HL-60/S4 treated with phorbol 12-myristate 13-acetate at 8.2 ng/mL for 4 days and 3 days (cell line): ENCODE measurements around the gene PCDH15.
"Not testable (repeated sequence)": the region's sequence is repeated elsewhere in the genome, so short reads cannot be mapped to it uniquely, and the experiment has no call there.

Source experiments
- in situ Hi-C: fragments of 300-500 bp; cut with MboI; formaldehyde crosslinking; loops from 2 replicates; pipeline ENCODE4 v1.15.0; 2022; ENCODE audit warnings: low sequenced_read_pairs

PCDH15 gene

DNA sequence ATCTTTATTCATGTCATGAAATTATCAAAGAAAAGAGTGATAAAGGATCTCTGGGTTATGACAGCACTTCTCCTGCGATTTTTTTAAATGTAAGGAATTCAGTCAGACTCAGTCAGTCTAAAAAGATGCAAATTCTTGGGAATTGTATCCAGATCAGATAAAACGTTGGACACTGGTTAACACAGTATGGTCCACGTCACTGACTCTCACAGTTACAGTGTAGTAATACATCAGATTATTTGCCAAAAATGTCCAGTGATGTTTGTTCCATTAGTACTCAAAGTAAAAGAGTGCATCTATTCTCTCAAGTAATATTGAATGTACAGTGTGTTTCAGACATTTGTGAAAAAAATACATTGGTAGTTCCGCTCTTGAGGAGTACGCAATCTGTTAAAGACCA, 224.5 kb downstream of the PCDH15 start:
- in situ Hi-C loops = no loop called here

DNA sequence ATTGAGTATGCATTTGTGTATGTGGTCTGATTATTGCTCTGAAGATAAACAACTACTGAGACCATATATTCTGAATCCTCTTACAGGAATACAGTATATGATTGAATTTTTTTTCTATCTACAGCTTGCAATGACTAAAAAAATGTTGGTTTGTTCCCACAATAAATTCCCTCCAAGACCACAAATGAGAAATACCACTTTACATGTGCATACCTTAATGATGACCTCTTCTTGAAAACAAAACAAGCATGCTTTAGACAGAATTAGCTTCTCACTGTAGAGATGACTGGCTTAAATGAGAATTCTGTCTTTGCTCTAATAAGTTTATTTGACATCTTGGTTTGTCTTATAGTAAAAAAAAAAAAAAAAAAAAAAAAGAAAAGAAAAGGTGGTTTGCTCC, 241.5 kb downstream of the PCDH15 start:
- in situ Hi-C loops = no loop called here

DNA sequence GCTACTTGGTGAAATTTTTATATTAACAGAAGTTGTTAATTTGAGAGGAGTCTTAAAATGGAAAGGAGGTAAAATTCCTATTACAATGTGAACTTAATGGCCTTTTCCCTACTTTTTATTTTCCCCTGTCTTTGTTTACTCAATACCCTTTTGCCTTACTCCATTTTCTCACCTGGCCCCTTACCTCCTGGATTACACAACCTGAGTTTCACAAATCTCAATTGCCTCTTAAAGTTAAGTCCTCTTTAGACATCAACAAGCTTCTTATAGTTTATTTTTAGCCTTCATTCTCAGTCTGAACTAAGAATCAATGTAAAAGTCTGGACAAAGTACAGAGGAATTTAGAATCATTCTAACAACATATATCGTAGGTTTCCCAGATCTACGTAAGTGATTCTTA, 247.0 kb downstream of the PCDH15 start:
- in situ Hi-C loops = no loop called here

DNA sequence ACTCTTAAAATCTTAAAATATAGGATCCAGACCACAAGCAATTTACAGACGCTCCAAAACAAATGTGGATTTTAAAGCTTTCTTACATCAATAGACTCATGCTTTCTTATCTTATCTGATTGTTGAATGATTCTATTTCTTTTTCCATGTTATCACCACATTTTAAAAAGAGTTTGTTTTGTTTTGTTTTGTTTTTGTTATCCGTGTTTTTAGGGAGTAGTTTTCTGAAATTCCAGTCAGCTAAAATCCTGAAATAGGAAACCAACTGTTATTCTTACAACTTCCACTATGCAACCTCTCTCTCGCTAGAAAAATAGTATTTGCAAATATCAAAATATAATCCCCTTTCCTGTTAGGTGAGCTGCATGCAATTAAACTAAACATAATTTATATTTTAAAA, 251.0 kb downstream of the PCDH15 start:
- in situ Hi-C loops = no loop called here

DNA sequence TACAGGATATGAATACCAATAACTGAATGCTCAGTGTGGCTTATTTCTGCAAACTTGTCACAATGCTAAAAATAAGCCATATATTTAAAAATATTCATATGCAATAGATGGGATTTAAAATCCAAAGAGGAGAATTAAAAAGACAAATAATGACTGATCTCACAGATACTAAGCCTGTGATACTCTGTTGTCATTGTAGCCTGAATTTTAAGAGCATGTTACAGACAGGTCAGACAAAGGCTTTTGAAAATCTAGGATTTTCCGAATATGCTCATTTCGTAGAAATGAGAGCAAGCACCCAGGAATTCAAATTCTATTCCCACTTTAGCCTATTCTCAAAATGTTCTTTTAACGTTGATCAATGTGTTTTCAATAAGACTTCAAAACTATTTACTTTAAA, 269.7 kb downstream of the PCDH15 start:
- in situ Hi-C loops = no loop called here

DNA sequence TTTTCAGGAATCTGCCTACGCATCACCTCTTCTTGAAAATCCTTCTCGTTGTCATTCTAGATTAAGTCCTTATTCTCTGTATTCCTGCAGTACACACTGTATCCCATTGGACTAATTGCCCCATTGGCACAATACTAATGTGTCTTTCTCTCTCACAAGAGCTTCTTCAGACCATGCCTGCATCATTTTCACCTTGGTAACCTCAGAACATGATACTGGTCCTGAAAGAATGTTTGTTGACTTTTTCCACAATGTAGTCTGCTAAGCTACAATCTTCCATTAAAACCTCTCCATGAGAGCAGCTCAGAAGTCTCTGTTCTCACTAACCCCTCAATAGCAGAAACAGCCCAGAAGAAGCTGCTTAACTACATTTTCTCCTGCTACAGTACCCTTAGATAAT, 270.7 kb downstream of the PCDH15 start:
- in situ Hi-C loops = no loop called here

DNA sequence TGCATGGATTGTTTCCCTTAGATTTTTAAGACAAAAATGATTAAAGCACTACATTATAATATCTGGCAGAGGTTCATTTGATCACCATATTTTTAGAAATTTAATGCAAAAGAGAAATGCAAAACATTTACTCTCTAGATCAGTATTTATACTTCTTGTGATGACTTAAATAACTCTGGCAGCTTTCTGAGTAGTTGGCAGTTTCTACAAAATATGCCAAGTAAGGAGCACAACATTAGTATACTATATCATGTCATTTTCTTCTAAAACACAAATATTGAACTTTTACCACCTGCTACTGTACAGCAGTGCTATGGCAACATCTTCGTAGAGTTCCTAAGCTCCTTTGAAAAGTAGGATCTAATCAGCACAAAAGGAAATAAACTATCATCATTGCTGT, 275.2 kb downstream of the PCDH15 start:
- in situ Hi-C loops = no loop called here

DNA sequence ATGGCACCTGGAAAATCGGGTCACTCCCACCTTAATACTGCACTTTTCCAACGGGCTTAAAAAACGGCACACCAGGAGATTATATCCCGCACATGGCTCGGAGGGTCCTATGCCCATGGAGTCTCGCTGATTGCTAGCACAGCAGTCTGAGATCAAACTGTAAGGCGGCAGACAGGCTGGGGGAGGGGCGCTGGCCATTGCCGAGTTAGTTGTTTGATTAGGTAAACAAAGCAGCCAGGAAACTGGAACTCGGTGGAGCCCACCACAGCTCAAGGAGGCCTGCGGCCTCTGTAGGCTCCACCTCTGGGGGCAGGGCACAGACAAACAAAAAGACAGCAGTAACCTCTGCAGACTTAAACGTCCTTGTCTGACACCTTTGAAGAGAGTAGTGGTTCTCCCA, 285.8 kb downstream of the PCDH15 start:
- in situ Hi-C loops = not testable (repeated sequence)

DNA sequence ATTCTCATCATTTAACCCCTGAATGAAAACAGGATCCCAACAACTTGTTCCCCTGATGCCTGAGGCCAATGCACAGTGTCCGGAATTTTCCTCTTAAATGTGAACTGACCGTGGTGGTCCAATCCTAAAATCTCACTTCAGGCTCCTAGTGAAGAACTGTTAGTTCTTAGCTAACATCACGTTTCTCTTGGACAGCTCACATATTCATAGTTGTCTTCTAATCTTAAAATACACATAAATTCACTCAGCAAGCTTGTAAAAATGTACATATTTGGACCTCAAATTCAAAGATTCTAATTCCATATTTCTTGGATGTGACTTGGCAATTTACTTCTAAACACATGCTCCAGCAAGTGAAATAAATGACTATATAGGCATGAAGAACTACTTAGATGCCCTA, 297.2 kb downstream of the PCDH15 start:
- in situ Hi-C loops = no loop called here

DNA sequence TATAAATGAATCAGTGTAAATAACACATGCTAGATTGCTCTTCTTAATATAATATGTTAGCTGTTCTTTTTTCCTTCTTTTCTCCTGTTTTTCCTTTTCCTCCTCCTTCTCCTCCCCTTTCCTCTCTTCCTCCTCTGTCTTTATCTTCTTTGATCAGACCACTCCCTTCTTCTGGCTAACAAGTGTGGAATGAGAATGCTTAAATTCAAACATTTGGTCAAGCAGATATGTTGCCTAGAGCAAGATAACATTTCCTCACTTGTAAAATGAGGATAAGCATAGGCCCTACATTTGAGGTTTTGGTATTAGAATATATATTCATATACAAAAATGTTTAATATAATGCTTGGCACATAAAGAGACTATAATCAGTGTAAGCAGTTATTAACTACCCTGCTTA, 299.1 kb downstream of the PCDH15 start:
- in situ Hi-C loops = no loop called here

DNA sequence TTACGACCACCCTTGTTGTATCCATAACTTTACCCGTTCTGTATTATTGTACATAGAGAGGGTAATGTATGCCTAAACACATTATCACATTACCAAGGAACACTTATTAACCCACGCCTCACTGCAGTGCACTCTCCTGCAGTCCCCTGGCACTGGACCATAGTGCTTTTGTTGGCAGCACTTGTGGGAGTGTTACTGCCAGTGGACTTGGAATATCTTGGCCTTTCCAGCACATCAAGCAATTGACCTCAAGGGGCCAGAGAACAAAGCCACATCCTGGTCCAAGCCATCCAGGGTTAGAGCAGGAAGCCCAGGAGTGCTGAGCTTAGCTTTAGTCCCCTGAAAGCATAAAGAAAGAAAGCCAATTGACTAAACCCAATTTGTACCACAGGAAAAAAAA, 304.2 kb downstream of the PCDH15 start:
- in situ Hi-C loops = no loop called here

DNA sequence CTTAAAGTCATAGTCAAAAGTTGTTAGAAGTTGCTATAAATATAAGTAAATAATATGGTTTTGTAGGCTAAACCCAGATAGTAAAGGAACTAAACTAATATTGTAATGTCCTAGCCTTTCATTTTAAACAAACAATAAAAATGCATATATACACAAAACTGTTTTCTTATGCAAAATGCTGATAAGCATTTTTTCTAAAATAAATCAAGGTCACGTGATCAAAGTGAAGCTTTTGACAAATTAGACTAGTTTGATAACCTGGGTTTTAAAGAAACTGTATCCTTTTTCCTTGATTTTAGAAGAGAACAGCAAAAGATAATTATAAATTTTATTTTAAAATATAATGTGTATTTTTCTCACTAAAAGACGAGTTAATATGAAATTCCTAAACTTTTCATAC, 313.3 kb downstream of the PCDH15 start:
- in situ Hi-C loops = no loop called here

DNA sequence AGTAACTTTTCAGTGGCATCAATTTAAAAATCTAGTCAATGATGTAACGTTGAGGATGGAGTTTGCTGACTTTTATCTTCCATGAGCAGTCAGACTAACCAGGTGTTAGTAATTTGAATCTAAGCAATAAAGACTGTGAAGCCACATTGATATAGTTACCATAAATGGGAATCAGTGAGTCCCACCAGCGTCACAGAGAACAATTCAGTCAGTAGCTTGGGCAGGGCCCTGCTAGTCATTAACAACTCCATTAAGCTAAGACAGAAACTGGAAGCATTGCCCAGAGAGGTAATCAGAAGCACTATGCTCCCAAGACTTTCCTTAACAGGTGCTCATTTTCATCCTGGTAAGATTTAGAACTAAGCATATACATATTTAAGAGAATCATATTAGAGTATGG, 315.1 kb downstream of the PCDH15 start:
- in situ Hi-C loops = no loop called here

DNA sequence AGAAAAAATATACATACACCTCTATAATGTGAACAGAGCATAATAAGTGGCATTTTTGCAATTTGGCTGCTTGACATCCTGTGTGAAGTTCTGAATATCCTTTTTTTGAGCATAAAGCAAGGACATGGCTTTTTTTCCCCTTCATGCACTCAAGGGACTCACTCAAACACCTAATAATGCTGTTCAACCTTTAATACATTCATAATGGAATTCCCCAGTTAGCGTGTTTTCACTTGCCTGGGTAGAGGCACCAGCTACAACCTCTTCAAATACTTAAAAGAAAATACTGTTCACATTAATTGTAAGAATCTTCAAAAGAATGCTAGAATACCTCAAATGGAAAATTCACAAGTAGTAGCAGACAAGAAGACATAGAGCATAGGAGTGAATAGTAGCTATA, 316.8 kb downstream of the PCDH15 start:
- in situ Hi-C loops = no loop called here

DNA sequence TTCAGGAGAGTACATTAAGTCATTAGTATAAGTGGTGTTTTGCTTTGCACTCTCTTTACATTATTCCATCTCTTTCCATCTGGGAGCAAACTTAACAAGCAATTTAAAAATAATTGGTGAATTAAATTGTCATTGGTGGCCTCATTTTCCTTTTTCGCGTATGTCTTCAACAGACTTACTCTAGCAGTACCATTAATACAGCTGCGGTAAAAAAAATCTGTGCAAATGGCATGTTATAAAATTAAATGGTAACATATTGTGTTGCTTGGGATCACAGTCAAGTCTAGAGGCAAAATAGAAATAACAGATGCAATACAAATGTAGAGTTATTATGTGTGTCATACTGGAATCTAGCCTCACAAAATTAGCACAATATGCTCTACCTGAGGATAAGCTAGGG, 322.4 kb downstream of the PCDH15 start:
- in situ Hi-C loops = no loop called here

DNA sequence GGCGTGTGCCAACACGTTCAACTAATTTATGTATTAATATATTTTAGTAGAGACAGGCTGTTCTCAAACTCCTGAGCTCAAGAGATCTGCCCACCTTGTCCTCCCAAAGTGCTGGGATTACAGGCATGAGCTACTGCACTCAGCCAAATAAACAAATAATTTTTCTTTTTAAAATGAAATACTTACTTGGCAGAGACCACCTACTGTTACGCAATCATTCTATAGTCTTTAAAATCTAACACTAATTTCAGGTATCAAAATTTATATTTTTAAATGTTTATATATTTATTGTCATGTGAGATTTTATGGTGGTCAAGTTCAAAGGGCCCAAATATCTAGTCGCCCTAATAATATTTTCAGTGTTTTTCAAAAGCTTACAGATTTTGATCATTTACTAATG, 323.3 kb downstream of the PCDH15 start:
- in situ Hi-C loops = no loop called here

DNA sequence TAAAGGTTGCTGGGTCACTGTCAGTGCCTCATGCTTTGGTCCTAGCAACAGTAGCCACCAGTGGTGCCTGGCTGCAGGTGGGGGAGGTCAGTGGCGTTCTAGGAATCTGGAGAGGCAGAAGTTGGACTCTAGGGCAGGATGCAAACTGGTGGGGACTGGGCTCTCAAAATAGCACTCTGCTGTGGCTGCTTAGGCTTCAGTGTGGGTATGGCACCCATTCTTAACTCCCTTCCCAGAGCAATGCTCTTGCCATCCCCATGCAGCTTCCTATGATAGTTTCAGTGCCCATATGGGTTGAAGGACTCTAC, 330.8 kb downstream of the PCDH15 start:
- in situ Hi-C loops = no loop called here

DNA sequence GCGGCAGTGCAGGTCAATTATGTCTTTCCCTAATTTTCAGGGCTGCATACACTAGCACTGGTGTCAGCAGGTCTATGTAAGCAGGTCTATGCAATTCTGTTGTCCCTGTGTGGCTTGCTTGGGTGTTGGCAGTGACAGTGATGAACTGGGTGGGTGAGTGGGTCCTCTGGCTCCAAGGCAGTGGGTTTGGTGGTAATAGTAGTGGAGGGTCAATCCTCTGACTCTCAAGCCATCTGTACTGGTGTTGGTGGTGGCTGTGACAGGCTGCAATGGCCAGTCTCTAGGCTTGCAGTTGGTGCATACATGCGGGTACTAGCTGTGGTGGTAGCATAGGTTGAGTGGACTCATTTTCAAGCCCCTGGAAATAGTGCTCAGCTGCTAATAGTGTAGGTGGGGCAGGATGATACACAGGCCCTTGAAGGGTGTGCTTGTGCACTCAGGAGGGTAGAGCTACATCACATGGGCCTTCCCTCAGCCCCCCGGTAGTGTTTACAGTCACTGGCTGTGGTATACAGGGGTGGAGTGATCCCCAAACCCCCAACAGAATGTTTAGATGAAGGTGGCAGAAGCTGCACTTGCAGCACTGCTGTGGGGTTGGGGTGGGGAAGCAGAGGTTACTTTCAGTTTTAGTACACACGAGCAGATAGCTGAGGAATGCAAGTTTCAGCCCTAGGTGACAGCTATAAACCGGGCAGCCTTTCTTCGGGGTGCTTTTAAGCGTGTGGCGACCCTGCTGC, 331.3 kb downstream of the PCDH15 start:
- in situ Hi-C loops = no loop called here

DNA sequence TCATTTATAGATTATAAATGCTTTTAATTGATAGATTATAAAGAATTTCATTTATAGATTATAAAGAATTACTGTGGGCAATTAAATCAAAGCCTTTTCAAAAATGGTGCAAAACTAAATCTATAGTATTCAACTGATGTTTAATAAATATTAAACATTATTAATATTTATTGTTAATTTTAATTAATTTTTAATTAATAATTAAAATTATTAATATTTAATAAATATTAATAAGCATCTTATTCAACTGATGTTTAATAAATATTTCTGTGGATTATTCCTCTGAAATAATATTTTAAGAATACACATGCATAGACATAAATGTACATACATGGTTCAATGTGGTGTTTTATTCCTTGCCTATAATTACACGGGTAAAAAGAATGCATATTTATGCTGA, 346.8 kb downstream of the PCDH15 start:
- in situ Hi-C loops = no loop called here

DNA sequence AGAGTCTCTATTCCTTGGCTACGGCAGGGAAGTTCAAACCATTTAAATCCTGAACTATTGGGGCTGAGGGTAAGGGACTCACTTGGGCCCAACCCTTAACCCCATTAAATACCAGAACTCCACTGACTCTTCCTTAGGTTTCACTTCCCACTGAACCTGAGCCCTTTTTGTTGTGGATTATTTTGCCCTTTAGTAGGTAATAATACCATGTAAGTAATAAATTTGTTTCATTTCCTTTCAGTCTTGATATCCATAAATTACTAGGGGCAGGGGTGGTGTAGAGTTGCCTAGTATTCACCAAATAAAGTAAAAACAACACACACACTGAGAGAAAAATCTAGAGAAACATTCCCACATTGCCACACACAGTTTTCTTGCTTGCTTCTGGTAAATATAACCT, 352.0 kb downstream of the PCDH15 start:
- in situ Hi-C loops = no loop called here

DNA sequence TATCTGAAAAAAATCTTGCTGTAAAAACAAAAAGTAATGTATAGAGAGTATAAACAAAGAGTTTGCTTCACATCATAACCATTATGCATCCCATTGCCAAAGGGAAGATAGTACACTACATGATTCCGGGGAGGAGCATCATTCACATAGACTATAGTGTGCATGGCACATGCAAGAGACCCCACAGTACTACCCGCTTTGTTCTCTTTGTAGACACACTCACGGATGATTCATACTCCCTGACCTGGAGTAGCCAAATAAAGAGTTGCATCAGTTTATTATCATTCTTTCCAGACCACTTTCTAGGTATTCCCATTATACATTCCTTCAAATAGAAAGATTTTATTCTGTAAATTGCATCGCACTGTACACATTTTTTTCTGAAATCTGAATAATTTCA, 356.9 kb downstream of the PCDH15 start:
- in situ Hi-C loops = no loop called here

DNA sequence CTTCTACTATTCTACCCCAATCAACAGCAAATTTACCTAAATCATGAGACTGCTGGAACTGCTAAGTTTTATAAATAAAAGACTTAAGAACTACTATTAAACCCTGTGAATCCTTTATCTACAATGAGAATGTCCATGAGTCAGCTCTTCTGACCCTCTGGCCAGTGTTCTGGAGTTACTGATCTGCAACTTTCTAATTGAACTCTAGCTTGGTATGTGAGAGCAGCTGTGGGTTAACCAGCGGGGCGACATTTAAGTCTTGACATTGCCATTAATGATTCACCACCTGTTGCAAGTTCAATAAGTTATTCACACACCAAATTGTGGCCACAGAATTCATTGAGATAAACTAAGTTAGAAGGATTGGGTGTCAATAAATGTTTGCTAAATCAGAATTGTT, 359.8 kb downstream of the PCDH15 start:
- in situ Hi-C loops = no loop called here

DNA sequence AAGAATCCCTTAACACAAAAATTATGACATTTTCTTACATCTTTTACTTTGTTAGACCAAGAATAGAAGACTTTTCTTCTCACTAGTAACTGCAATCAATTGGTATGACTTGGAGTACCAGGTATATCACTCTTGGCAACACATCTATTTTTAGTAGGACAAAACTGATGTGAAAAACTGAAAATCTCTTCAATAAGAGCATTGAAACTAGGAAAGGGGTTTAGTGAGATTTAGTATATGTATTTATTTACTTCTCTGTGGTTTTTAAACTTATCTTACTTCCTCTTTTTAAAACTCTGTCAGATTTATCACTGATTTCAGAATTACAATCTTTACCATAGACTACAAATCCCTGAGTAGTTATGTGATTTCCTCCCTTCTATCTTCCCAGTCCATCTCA, 366.2 kb downstream of the PCDH15 start:
- in situ Hi-C loops = no loop called here

DNA sequence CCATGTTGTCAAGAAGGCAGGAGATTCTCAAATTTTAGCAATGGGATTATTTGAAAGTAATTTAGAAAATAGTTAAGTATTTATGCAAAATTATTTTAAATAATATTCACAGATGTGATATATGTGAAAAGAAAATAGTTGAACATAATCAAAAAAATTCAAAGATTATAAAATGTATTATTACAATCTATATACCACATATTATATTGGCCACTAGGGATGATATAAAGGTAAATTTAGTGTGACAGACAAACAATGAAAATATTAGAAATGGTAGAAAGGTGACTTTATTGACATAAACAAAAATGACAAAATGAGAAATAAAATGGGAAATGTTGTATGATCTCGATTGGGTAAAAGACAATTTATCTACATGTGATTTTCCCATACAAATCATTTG, 385.5 kb downstream of the PCDH15 start:
- in situ Hi-C loops = no loop called here
